Right lobe of liver (tissue), 6 donors: Measurements from ENCODE around the gene TADA2B. TPM values are rescaled to one million over a fixed set of nuclear protein-coding genes. Genes with fewer than 3 reads are reported as not detected.

Source experiments
- ATAC-seq, 4 donors: fragments of 200-7000 bp; cut with Tn5 transposase; one replicate each; pipeline ENCODE4 v1.9.1; 2020; ENCODE audit warnings: mild to moderate bottlenecking in 4 of 4, moderate library complexity in 4 of 4
- DNase-seq, 3 donors: peaks; one replicate each; pipeline ENCODE4 v3.0.0-alpha.2; 2020
- H3K27ac ChIP-seq, 3 donors: fragments of 200-600 bp; one replicate each; pipeline ENCODE4 v1.8.0; 2022
- H3K27me3 ChIP-seq, 2 donors: fragments of 200-600 bp; one replicate each; pipeline ENCODE4 v1.8.0; 2022
- H3K36me3 ChIP-seq, 4 donors: fragments of 200-600 bp; sonication (generic) in 1 of 4; one replicate each; pipeline versions ENCODE4 v1.5.1 to v1.8.0; 2017 to 2022; ENCODE audit warnings: control low read depth in 1 of 4
- H3K4me1 ChIP-seq, 4 donors: fragments of 200-600 bp; sonication (generic) in 1 of 4; one replicate each; pipeline versions ENCODE4 v1.5.1 to v1.8.0; 2017 to 2022; ENCODE audit warnings: control low read depth in 1 of 4
- H3K4me3 ChIP-seq, 3 donors: fragments of 200-600 bp; one replicate each; pipeline ENCODE4 v1.8.0; 2022
- H3K9me3 ChIP-seq, 4 donors: fragments of 200-600 bp; sonication (generic) in 1 of 4; one replicate each; pipeline versions ENCODE4 v1.5.1 to v1.8.0; 2017 to 2022; ENCODE audit warnings: control low read depth in 1 of 4
- POLR2A ChIP-seq: fragments of 450-650 bp; IDR thresholded peaks from one replicate; pipeline ENCODE4 v1.6.1; 2017; ENCODE audit warnings: antibody characterized with exemption, mild to moderate bottlenecking
- WGBS: methylation state at CpG from one replicate; pipeline ENCODE4 v1.1.6; 2018; ENCODE audit warnings: low coverage, low lambda C conversion rate; ENCODE audit not compliant: insufficient coverage; ENCODE audit errors: missing lambda C conversion rate; 5-methylcytosine and 5-hydroxymethylcytosine counted together
- intact Hi-C, 2 donors: fragments of 100-400 bp; cut with DNase I; formaldehyde crosslinking; loops; one replicate each; pipeline versions ENCODE4 v1.11.2 to v1.14.1; 2022
- total RNA-seq, 6 experiments: library from RNA; depleted of rRNA in 2 of 6; stranded (reverse); fragments of >200 nt in 2 of 6; fragmentation: NEBNext Ultra II Directional in 3 of 6; extraction: Animal tissue kit (Norgen Biotek cat#: 25700) in 3 of 6; gene quantifications; one replicate each; pipeline versions ENCODE4 v1.1.0 to v1.2.4, GENCODE V29; 2016 to 2023
- TF ChIP-seq, protein P1 (sequence below), 4 donors: fragments of 200-600 bp in 3 of 4; fragments of 450-650 bp in 1 of 4; IDR thresholded peaks; one replicate each; pipeline versions ENCODE4 v1.5.1 to v1.8.0; 2016 to 2022; ENCODE audit warnings: antibody characterized with exemption in 4 of 4, mild to moderate bottlenecking in 2 of 4
- donor health status: DM: no; HTN: yes; CAD: no.
- donor health status: DM: no; HTN: no; CAD: no.
- donor health status: DM: no; HTN: no; CAD: no.
- donor health status: DM: no; HTN: yes; CAD: no.
- donor health status: DM: no; HTN: yes; CAD: no.

Gene TADA2B
- total RNA-seq, 6 experiments from 2014 or later, result 12.1 to 16.3 (median 14.0) TPM

DNA sequence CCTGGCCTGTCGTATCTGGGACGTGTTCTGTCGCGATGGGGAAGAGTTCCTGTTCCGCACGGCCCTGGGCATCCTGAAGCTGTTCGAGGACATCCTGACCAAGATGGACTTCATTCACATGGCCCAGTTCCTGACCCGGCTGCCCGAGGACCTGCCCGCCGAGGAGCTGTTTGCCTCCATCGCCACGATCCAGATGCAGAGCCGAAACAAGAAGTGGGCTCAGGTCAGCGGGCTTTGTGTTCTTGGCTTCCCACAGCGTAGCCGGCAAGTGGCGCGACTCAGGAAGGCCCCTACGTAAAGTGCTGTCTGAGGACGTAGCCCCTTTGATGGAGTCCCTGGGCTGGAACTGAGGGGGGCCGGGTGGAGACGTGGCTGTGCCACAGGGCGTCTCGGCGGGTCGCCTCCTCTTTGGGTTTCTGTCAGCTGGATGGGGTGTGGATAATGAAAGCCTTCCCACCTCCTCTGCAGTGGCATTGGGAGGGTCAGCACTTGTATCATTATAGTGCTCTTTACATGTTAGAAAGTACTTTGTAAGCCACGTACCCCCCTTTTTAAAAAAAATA, 18.1 kb upstream of the TADA2B start:
- intact Hi-C loops, result no loop called here

GRCh38 chr4:7026107-7026506, 17.1 kb upstream of the TADA2B start:
- 98% methylated on average over 4 of the region's 9 CpGs for whole genome bisulfite sequencing

More for the DNA sequence above, 18.1 kb upstream of the TADA2B start:
- no peaks in the 10 kb centered on the region for H3K27me3 ChIP-seq
- 88% methylated on average over 13 of the region's 28 CpGs for WGBS
- no peak overlapping the region for H3K4me3 ChIP-seq
- peaks cover 0 to 16% (median 6%) of the 10 kb centered on the region in 4 donors for H3K4me1 ChIP-seq
- H3K36me3 ChIP-seq, result peaks cover 0 to 52% (median 7%) of the 10 kb centered on the region in 4 donors
- no peaks in the 10 kb centered on the region for H3K9me3 ChIP-seq
- no peak for TF ChIP-seq POLR2A
- TF ChIP-seq, protein P1, sequence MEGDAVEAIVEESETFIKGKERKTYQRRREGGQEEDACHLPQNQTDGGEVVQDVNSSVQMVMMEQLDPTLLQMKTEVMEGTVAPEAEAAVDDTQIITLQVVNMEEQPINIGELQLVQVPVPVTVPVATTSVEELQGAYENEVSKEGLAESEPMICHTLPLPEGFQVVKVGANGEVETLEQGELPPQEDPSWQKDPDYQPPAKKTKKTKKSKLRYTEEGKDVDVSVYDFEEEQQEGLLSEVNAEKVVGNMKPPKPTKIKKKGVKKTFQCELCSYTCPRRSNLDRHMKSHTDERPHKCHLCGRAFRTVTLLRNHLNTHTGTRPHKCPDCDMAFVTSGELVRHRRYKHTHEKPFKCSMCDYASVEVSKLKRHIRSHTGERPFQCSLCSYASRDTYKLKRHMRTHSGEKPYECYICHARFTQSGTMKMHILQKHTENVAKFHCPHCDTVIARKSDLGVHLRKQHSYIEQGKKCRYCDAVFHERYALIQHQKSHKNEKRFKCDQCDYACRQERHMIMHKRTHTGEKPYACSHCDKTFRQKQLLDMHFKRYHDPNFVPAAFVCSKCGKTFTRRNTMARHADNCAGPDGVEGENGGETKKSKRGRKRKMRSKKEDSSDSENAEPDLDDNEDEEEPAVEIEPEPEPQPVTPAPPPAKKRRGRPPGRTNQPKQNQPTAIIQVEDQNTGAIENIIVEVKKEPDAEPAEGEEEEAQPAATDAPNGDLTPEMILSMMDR (IDR thresholded peaks at IDR 0.05), result no peak
- DNase-seq (peak in 1 of 3 donors; percentile 46), ATAC-seq (no peak)
- H3K27ac ChIP-seq, result no peak overlapping the region

DNA sequence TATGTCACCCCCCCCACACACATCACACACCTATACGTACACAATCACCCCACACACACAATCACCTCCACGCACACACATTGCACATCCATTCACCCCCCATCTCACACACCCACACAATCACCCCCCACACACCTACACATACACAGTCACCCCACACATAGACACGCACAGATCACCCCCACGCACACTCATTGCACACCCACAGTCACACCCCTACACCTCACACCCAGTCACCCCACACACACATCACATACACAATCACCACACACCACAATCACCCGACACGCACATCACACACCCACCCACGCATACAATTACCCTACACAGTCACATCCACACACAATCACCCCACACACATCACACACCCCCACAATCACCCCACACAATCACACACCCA, 15.9 kb upstream of the TADA2B start:
- ATAC-seq, result no peak
- peaks cover 8 to 61% (median 19%) of the 10 kb centered on the region in 4 donors for H3K36me3 ChIP-seq
- H3K9me3 ChIP-seq, result no peaks in the 10 kb centered on the region
- H3K27ac ChIP-seq, result no peak overlapping the region
- peaks cover 0 to 16% (median 6%) of the 10 kb centered on the region in 4 donors for H3K4me1 ChIP-seq
- TF ChIP-seq POLR2A, result no peak
- TF ChIP-seq, protein P1 (IDR thresholded peaks at IDR 0.05), result no peak
- no peak for DNase-seq
- WGBS, result 95% methylated on average over 7 of the region's 7 CpGs
- no peak overlapping the region for H3K4me3 ChIP-seq
- no peaks in the 10 kb centered on the region for H3K27me3 ChIP-seq
- intact Hi-C loops, result no loop called here

More at GRCh38 chr4:7026107-7026506, 17.1 kb upstream of the TADA2B start:
- Histone ChIP-seq H3K4me1 (peaks cover 0 to 16% (median 6%) of the 10 kb centered on the region in 4 donors), H3K4me3 (no peak overlapping the region), H3K27me3 (no peaks in the 10 kb centered on the region), H3K9me3 (no peaks in the 10 kb centered on the region), H3K36me3 (peaks cover 4 to 54% (median 15%) of the 10 kb centered on the region in 4 donors), H3K27ac (no peak overlapping the region)
- TF ChIP-seq, protein P1 (IDR thresholded peaks at IDR 0.05), result no peak
- no peak for TF ChIP-seq POLR2A
- no peak for DNase-seq
- intact Hi-C loops, result no loop called here
- ATAC-seq, result no peak

DNA sequence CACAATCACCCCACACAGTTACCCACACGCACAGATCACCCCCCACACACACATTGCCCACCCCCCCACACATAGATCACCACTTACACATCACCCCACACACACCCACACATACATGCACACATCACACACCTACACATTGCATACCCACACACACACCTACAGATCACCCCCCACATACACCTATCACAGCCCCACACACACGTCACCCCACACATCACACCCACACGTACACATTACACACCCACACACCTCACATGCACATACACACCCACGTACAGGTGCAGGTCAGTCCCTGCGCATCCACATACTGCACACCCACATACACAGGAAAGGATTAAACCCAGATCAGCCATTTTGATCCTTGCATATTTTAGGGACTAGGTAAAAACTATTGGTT, 15.3 kb upstream of the TADA2B start:
- TF ChIP-seq, protein P1 (IDR thresholded peaks at IDR 0.05), result no peak
- TF ChIP-seq POLR2A, result no peak
- WGBS, result 68% methylated on average over 5 of the region's 5 CpGs
- Histone ChIP-seq H3K9me3 (no peaks in the 10 kb centered on the region), H3K4me1 (peaks cover 0 to 16% (median 6%) of the 10 kb centered on the region in 4 donors), H3K4me3 (no peak overlapping the region), H3K27ac (no peak overlapping the region), H3K27me3 (no peaks in the 10 kb centered on the region), H3K36me3 (peaks cover 8 to 56% (median 19%) of the 10 kb centered on the region in 4 donors)
- ATAC-seq (no peak), DNase-seq (no peak)
- intact Hi-C loops, result no loop called here
